T-helper 17 cell (primary cell): ENCODE measurements around the gene TSPAN9. TPM values are rescaled to one million over a fixed set of nuclear protein-coding genes. Genes with fewer than 3 reads are reported as not detected.

ENCODE experiments used
- ATAC-seq: fragments of 150-1000 bp; cut with Tn5 transposase; 2 replicates; pipeline ENCODE4 v1.10.0; 2021; ENCODE audit warnings: mild to moderate bottlenecking, moderate library complexity
- DNase-seq, 3 donors: peaks; one replicate each; pipeline versions ENCODE4 v3.0.0 to v3.0.0-alpha.2; 2020 to 2021
- H3K9me3 ChIP-seq: one replicate; pipeline ENCODE4 v1.7.0; 2013; ENCODE audit warnings: low read length, mild to moderate bottlenecking; ENCODE audit not compliant: control insufficient read depth, poor library complexity, severe bottlenecking
- H3K27ac Mint-ChIP-seq: one replicate; pipeline ENCODE4 v1.8.0; 2022; ENCODE audit warnings: mild to moderate bottlenecking, moderate library complexity, mixed read lengths
- H3K27me3 Mint-ChIP-seq: one replicate; pipeline ENCODE4 v1.8.0; 2022; ENCODE audit warnings: mixed read lengths
- H3K36me3 Mint-ChIP-seq: one replicate; pipeline ENCODE4 v1.8.0; 2022; ENCODE audit warnings: low read depth, mixed read lengths
- H3K4me1 Mint-ChIP-seq: one replicate; pipeline ENCODE4 v1.8.0; 2022; ENCODE audit warnings: mild to moderate bottlenecking, mixed read lengths
- H3K4me3 Mint-ChIP-seq: one replicate; pipeline ENCODE4 v1.8.0; 2022; ENCODE audit warnings: mild to moderate bottlenecking, moderate library complexity, mixed read lengths
- total RNA-seq, 4 donors: library from RNA in 2 of 4; stranded (reverse) in 2 of 4; gene quantifications; one replicate each; pipeline ENCODE4 v1.2.3 and lab custom pipeline; 2022 to 2026

The TSPAN9 gene
- total RNA-seq, 2 donors from 2014 or later: 1.4 to 24.2 TPM

DNA sequence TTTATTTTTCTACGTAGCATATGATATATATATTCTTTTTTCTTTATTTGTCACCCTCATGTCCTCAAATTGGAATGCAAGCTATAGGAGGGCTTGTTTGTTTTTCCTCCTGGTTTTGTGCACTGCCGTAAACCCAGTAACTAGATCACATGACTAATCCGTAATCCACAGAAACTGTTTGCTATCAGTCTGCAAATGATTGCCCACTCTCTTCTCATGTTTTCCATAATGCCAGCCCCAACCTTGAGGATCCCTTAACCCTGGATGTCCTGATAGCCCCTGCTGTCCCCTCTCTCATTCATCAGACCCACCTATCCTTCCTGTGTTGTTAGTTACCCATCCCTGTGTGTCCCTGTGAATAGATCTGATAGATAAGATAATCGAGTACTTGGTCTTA, 94.0 kb downstream of the TSPAN9 start:
- DNase-seq: no peak
- ATAC-seq: no peak
- no peak overlapping the region for H3K27ac Mint-ChIP-seq
- no peaks in the 10 kb centered on the region for H3K36me3 Mint-ChIP-seq
- peaks cover 62% of the 10 kb centered on the region for H3K27me3 Mint-ChIP-seq
- no peaks in the 10 kb centered on the region for H3K9me3 ChIP-seq
- no peak overlapping the region for H3K4me3 Mint-ChIP-seq
- H3K4me1 Mint-ChIP-seq: peaks cover 11% of the 10 kb centered on the region

- Mint-ChIP-seq H3K4me1 (peaks cover 11% of the 10 kb centered on the region), H3K36me3 (no peaks in the 10 kb centered on the region)
Measured at GRCh38 chr12:3172124-3173007, 95.2 kb downstream of the TSPAN9 start.

GRCh38 chr12:3173008-3173553, 95.9 kb downstream of the TSPAN9 start:
- Mint-ChIP-seq H3K4me3 (no peak overlapping the region), H3K27me3 (peaks cover 62% of the 10 kb centered on the region), H3K4me1 (peaks cover 11% of the 10 kb centered on the region), H3K36me3 (no peaks in the 10 kb centered on the region), H3K27ac (no peak overlapping the region)
- DNase-seq (no peak), ATAC-seq (no peak)
- no peaks in the 10 kb centered on the region for H3K9me3 ChIP-seq

More at GRCh38 chr12:3172124-3173007, 95.2 kb downstream of the TSPAN9 start:
- DNase-seq (no peak), ATAC-seq (no peak)
- no peaks in the 10 kb centered on the region for H3K9me3 ChIP-seq
- H3K27ac Mint-ChIP-seq: no peak overlapping the region
- peaks cover 59% of the 10 kb centered on the region for H3K27me3 Mint-ChIP-seq
- no peak overlapping the region for H3K4me3 Mint-ChIP-seq

DNA sequence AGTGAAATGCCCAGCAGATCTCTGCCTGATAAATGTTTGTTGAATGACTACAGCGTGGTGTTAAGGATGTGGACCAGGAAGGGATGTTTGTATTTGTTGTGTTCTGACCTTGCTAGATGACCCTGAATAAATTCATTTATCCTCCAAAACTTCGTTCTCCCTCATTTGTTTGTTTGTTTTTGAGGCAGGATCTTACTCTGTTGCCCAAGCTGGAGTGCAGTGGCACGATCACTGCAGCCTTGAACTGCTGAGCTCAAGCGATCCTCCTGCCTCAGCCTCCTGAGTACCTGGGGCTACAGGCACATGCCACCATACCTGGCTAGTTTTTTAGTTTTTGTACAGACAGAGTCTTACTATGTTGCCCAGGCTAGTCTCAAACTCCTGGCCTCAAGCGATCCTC, 96.7 kb downstream of the TSPAN9 start:
- no peak for ATAC-seq
- DNase-seq: no peak
- Mint-ChIP-seq H3K27me3 (peaks cover 62% of the 10 kb centered on the region), H3K4me1 (peaks cover 9% of the 10 kb centered on the region), H3K36me3 (no peaks in the 10 kb centered on the region), H3K4me3 (no peak overlapping the region), H3K27ac (no peak overlapping the region)
- no peaks in the 10 kb centered on the region for H3K9me3 ChIP-seq

GRCh38 chr12:3175238-3175637, 98.1 kb downstream of the TSPAN9 start:
- H3K36me3 Mint-ChIP-seq: no peaks in the 10 kb centered on the region
- H3K4me3 Mint-ChIP-seq: no peak overlapping the region
- no peaks in the 10 kb centered on the region for H3K9me3 ChIP-seq
- peaks cover 63% of the 10 kb centered on the region for H3K27me3 Mint-ChIP-seq
- H3K4me1 Mint-ChIP-seq: peaks cover 7% of the 10 kb centered on the region
- ATAC-seq (no peak), DNase-seq (no peak)
- H3K27ac Mint-ChIP-seq: no peak overlapping the region

DNA sequence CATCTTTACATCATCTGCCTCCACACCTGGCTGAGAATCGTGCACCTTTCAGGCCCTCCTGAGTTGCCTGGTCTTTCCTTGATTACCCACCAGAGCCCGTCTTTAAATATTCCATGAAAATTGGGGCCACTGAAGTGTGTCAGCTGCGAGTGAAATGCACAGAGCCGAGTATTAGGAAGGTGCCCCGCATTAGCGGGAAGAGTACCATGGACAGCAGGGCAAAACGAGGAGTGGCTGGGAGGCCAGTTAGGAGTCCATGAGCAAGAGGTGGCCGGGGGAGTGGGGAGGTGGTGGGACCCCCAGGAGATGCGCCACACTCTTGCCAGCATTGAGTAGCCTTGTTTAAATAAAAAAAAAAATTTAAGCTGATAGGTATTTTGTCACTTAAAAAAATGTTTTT, 99.6 kb downstream of the TSPAN9 start:
- H3K4me3 Mint-ChIP-seq: no peak overlapping the region
- H3K27me3 Mint-ChIP-seq: peaks cover 62% of the 10 kb centered on the region
- DNase-seq: no peak
- H3K9me3 ChIP-seq: no peaks in the 10 kb centered on the region
- peaks cover 4% of the 10 kb centered on the region for H3K4me1 Mint-ChIP-seq
- no peaks in the 10 kb centered on the region for H3K36me3 Mint-ChIP-seq
- H3K27ac Mint-ChIP-seq: no peak overlapping the region
- no peak for ATAC-seq

- Mint-ChIP-seq H3K4me1 (peaks cover 4% of the 10 kb centered on the region), H3K27me3 (peaks cover 72% of the 10 kb centered on the region), H3K36me3 (no peaks in the 10 kb centered on the region), H3K4me3 (no peak overlapping the region), H3K27ac (no peak overlapping the region)
- DNase-seq (no peak), ATAC-seq (no peak)
- H3K9me3 ChIP-seq: no peaks in the 10 kb centered on the region
Measured at GRCh38 chr12:3177778-3178425, 100.7 kb downstream of the TSPAN9 start.

- no peak overlapping the region for H3K27ac Mint-ChIP-seq
- no peaks in the 10 kb centered on the region for H3K36me3 Mint-ChIP-seq
- H3K9me3 ChIP-seq: no peaks in the 10 kb centered on the region
- peaks cover 2% of the 10 kb centered on the region for H3K4me1 Mint-ChIP-seq
- H3K4me3 Mint-ChIP-seq: no peak overlapping the region
- ATAC-seq (no peak), DNase-seq (no peak)
- H3K27me3 Mint-ChIP-seq: peaks cover 65% of the 10 kb centered on the region
Measured at GRCh38 chr12:3178671-3179313, 101.6 kb downstream of the TSPAN9 start.

- peaks cover 64% of the 10 kb centered on the region for H3K27me3 Mint-ChIP-seq
- no peaks in the 10 kb centered on the region for H3K9me3 ChIP-seq
- no peak for ATAC-seq
- H3K4me3 Mint-ChIP-seq: no peak overlapping the region
- DNase-seq: no peak
- H3K36me3 Mint-ChIP-seq: no peaks in the 10 kb centered on the region
- no peak overlapping the region for H3K27ac Mint-ChIP-seq
- peaks cover 2% of the 10 kb centered on the region for H3K4me1 Mint-ChIP-seq
Measured at GRCh38 chr12:3179731-3180130, 102.6 kb downstream of the TSPAN9 start.

DNA sequence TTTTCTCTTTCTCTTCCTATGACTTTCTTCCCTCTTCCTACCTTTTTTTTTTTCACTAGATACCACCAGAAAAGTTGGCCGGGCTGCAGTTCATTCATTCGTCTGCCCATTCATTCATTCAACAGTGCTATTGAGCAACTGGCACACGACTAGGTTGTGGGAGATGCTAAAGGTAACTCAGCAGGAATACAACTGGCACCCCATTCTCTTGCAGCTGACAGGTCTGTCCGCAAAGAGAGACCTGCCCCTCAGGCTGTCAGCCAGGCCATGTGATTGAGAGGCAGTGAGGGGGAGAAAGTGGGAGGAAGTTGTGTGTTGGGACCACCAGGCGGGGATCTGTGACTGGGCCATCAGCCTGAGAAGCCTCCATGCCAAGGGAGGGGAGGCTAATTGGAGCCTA, 105.2 kb downstream of the TSPAN9 start:
- H3K4me1 Mint-ChIP-seq: peaks cover 2% of the 10 kb centered on the region
- H3K27ac Mint-ChIP-seq: no peak overlapping the region
- no peaks in the 10 kb centered on the region for H3K36me3 Mint-ChIP-seq
- H3K27me3 Mint-ChIP-seq: peaks cover 72% of the 10 kb centered on the region
- DNase-seq: no peak
- no peak for ATAC-seq
- no peak overlapping the region for H3K4me3 Mint-ChIP-seq
- no peaks in the 10 kb centered on the region for H3K9me3 ChIP-seq

DNA sequence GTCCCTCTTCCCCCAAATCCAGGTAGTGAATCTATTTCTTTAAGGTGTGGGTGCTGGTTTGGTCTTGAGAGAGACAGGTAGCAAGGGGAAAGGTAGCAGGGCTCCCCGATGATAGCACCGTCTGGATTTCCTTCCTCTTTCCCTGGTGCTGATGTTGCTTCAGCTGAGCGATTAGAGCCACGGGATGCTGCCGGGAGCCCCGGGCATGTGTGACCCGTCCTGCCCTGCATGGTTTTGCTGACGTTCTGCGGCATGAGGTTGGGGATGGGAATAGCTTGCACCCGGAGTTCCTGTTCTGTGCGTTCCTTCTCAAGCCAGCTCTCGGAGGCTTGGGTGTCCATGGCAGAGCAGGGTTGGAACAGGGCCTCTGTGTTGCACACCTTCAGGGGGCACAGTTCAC, 107.3 kb downstream of the TSPAN9 start:
- DNase-seq (no peak), ATAC-seq (no peak)
- no peaks in the 10 kb centered on the region for H3K9me3 ChIP-seq
- H3K27me3 Mint-ChIP-seq: peaks cover 69% of the 10 kb centered on the region
- no peak overlapping the region for H3K4me3 Mint-ChIP-seq
- H3K36me3 Mint-ChIP-seq: no peaks in the 10 kb centered on the region
- H3K27ac Mint-ChIP-seq: no peak overlapping the region
- H3K4me1 Mint-ChIP-seq: peaks cover 9% of the 10 kb centered on the region

DNA sequence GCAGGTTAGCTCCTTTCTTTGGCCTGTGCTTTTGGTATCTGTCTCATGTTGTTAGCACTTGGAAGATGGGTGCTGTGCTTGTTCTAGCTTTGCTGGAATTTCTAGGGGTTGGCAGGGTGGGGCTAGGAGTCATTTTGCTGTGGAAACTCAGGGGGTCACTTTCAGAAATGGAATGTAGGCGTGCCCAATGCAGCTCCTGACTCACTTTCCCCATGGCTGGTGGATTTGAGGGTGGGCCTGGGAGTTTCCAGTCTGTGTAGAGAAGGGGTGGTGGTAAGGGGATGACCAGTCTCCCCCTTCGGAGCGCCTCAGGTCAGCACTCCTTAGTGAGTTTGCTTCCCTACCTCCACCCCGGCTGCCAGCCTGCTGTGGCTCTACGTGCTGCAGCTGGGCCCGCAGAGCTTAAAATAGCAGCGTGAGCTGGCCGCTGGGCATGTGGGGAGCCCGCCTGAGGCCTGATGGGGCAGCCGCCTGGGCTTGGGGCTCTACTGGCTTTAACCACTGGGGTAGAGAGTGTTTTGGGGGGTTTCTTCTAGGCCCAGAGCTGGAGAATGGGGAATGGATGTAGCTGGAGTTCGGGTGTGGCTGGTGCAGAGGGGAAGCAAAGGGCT, 108.2 kb downstream of the TSPAN9 start:
- DNase-seq (no peak), ATAC-seq (no peak)
- H3K27ac Mint-ChIP-seq: no peak overlapping the region
- H3K27me3 Mint-ChIP-seq: peaks cover 68% of the 10 kb centered on the region
- H3K4me3 Mint-ChIP-seq: no peak overlapping the region
- H3K4me1 Mint-ChIP-seq: peaks cover 9% of the 10 kb centered on the region
- H3K9me3 ChIP-seq: no peaks in the 10 kb centered on the region
- H3K36me3 Mint-ChIP-seq: no peaks in the 10 kb centered on the region
